ENCODE results near the gene TENM4.

GRCh38 chr11:78926633-78927338 lies 514.0 kb downstream of the TENM4 start:
- no peak for TF ChIP-seq CTCF (IDR thresholded peaks at IDR 0.05; ENCODE audit: low read depth, low read length, poor library complexity, severe bottlenecking)
- TF ChIP-seq EZH2phosphoT487 (IDR thresholded peaks at IDR 0.05; ENCODE audit: borderline replicate concordance, low read length), result no peak

Data from DOHH2 (cell line).